Measurements from ENCODE around the gene ABHD12B. TPM values are rescaled to one million over a fixed set of nuclear protein-coding genes. Genes with fewer than 3 reads are reported as not detected.

Gene ABHD12B
- total RNA-seq, 4 donors from 2014 or later, result 0.32 to 7.9 (median 2.5) TPM; not detected in 1

- H3K36me3 ChIP-seq, result no peaks in the 10 kb centered on the region
- in situ Hi-C loops (cut with MboI; ENCODE audit: low pct_ligation_motif_present in 1 of 4, low pct_unique_long_range_greater_than_20kb in 1 of 4, low sequenced_read_pairs in 3 of 4) (loop anchor here in 1 of 4 donors (10.0 kb wide), 1 partner anchor 69 kb away; no protein-coding TSS in a partner anchor), intact Hi-C loops (cut with DNase I; ENCODE audit: low total_unique reads) (no loop called here)
Measured at GRCh38 chr14:50853891-50854290, 18.0 kb upstream of the ABHD12B start.

GRCh38 chr14:50854521-50854920 is 17.3 kb upstream of the ABHD12B start:
- Histone ChIP-seq H3K27ac (no peak overlapping the region), H3K36me3 (no peaks in the 10 kb centered on the region), H3K4me3 (no peak overlapping the region), H3K9me3 (no peaks in the 10 kb centered on the region), H3K27me3 (no peaks in the 10 kb centered on the region), H3K4me1 (peaks cover 0 to 4% (median 3%) of the 10 kb centered on the region in 4 donors)
- TF ChIP-seq POLR2AphosphoS5 (IDR thresholded peaks at IDR 0.05) (no peak), EP300 (IDR thresholded peaks at IDR 0.05; ENCODE audit: low read depth) (no peak), CTCF (IDR thresholded peaks at IDR 0.05) (no peak), POLR2A (IDR thresholded peaks at IDR 0.05) (no peak)
- in situ Hi-C loops (cut with MboI; ENCODE audit: low pct_ligation_motif_present in 1 of 4, low pct_unique_long_range_greater_than_20kb in 1 of 4, low sequenced_read_pairs in 3 of 4) (loop anchor here in 1 of 4 donors (10.0 kb wide), 1 partner anchor 70 kb away; no protein-coding TSS in a partner anchor), intact Hi-C loops (cut with DNase I; ENCODE audit: low total_unique reads) (no loop called here)
- DNase-seq, result no peak
- WGBS, 2 donors (ENCODE audit: low coverage in 1 of 2), result 87% methylated on average over 5 of the region's 5 CpGs; no CpG with 5 or more reads in 1 of the 2 donors

More at GRCh38 chr14:50853891-50854290, 18.0 kb upstream of the ABHD12B start:
- H3K4me3 ChIP-seq, result no peak overlapping the region
- H3K9me3 ChIP-seq, result no peaks in the 10 kb centered on the region
- no peak overlapping the region for H3K27ac ChIP-seq
- DNase-seq, result no peak
- H3K27me3 ChIP-seq, result no peaks in the 10 kb centered on the region
- no peak for TF ChIP-seq CTCF (IDR thresholded peaks at IDR 0.05)
- TF ChIP-seq POLR2A (IDR thresholded peaks at IDR 0.05), result no peak
- TF ChIP-seq EP300 (IDR thresholded peaks at IDR 0.05; ENCODE audit: low read depth), result no peak
- no peak for TF ChIP-seq POLR2AphosphoS5 (IDR thresholded peaks at IDR 0.05)
- no peaks in the 10 kb centered on the region for H3K4me1 ChIP-seq

- in situ Hi-C loops (cut with MboI; ENCODE audit: low pct_ligation_motif_present in 1 of 4, low pct_unique_long_range_greater_than_20kb in 1 of 4, low sequenced_read_pairs in 3 of 4) (loop anchor here in 1 of 4 donors (10.0 kb wide), 1 partner anchor 71 kb away; no protein-coding TSS in a partner anchor), intact Hi-C loops (cut with DNase I; ENCODE audit: low total_unique reads) (no loop called here)
- Histone ChIP-seq H3K9me3 (no peaks in the 10 kb centered on the region), H3K27ac (no peak overlapping the region), H3K36me3 (no peaks in the 10 kb centered on the region), H3K27me3 (no peaks in the 10 kb centered on the region), H3K4me3 (no peak overlapping the region), H3K4me1 (peaks cover 0 to 10% (median 8%) of the 10 kb centered on the region in 4 donors)
- WGBS, 2 donors (ENCODE audit: low coverage in 1 of 2), result 53 to 88% methylated on average over 1 of the region's 1 CpG
- TF ChIP-seq CTCF (IDR thresholded peaks at IDR 0.05) (no peak), POLR2AphosphoS5 (IDR thresholded peaks at IDR 0.05) (no peak), EP300 (IDR thresholded peaks at IDR 0.05; ENCODE audit: low read depth) (no peak), POLR2A (IDR thresholded peaks at IDR 0.05) (no peak)
- DNase-seq, result no peak
Measured at GRCh38 chr14:50855558-50855957, 16.3 kb upstream of the ABHD12B start.

GRCh38 chr14:50856660-50857059 is 15.2 kb upstream of the ABHD12B start:
- in situ Hi-C loops (cut with MboI; ENCODE audit: low pct_ligation_motif_present in 1 of 4, low pct_unique_long_range_greater_than_20kb in 1 of 4, low sequenced_read_pairs in 3 of 4) (loop anchor here in 1 of 4 donors (10.0 kb wide), 1 partner anchor 72 kb away; no protein-coding TSS in a partner anchor), intact Hi-C loops (cut with DNase I; ENCODE audit: low total_unique reads) (no loop called here)
- WGBS, 2 donors (ENCODE audit: low coverage in 1 of 2), result 84 to 90% methylated on average over 2 to 5 of the region's 5 CpGs

More at GRCh38 chr14:50856660-50857059, 15.2 kb upstream of the ABHD12B start:
- Histone ChIP-seq H3K4me1 (peaks cover 0 to 10% (median 9%) of the 10 kb centered on the region in 4 donors), H3K9me3 (no peaks in the 10 kb centered on the region), H3K4me3 (no peak overlapping the region), H3K27me3 (no peaks in the 10 kb centered on the region), H3K27ac (no peak overlapping the region), H3K36me3 (no peaks in the 10 kb centered on the region)
- DNase-seq, result no peak
- TF ChIP-seq POLR2A (IDR thresholded peaks at IDR 0.05), result no peak
- TF ChIP-seq CTCF (IDR thresholded peaks at IDR 0.05), result no peak
- no peak for TF ChIP-seq EP300 (IDR thresholded peaks at IDR 0.05; ENCODE audit: low read depth)
- no peak for TF ChIP-seq POLR2AphosphoS5 (IDR thresholded peaks at IDR 0.05)
